Activated gamma-delta T cell treated with Interleukin-2 at 50 U/mL for 16 hours (primary cell): Measurements from ENCODE around the gene RASL10A.

Experiments used
- DNase-seq: peaks from one replicate; pipeline ENCODE4 v3.0.0-alpha.2; 2020

RASL10A gene

GRCh38 chr22:29337631-29338284, 22.3 kb upstream of the RASL10A start:
- no peak for DNase-seq

DNA sequence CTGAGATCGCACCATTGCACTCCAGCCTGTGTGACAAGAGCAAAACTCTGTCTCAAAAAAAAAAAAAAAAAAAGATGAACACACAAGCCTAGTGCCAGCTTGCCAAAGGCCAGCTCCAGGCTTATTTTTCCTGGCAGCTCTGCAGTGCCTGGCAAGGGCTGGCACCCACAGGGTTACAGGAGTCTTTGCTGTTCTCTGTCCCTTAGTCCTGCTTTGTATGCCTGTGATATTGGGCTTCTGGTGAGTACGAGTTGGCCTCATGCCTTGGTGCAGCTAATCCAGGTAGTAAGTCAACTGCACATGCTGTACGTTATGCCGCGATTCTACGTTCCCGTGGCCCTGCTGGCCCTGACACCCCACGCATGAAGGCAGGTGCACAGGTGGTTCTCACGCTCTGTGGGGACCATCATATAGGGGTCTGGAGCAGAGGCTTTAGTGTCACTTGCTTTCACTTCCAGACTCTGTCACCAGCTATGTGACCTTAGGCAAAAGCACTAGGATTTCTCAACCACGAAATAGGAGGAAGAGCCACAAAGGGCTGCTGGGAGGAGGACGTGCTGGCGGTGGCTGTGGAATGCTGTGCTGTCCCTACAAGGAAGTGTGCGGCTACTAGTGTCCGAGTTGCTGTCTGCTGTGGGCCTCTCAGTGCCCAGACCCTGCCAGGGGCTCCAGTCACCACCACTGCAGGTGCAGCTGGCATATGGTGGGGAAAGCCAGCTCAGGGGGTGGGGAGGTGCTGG, 21.4 kb upstream of the RASL10A start:
- DNase-seq = no peak

DNA sequence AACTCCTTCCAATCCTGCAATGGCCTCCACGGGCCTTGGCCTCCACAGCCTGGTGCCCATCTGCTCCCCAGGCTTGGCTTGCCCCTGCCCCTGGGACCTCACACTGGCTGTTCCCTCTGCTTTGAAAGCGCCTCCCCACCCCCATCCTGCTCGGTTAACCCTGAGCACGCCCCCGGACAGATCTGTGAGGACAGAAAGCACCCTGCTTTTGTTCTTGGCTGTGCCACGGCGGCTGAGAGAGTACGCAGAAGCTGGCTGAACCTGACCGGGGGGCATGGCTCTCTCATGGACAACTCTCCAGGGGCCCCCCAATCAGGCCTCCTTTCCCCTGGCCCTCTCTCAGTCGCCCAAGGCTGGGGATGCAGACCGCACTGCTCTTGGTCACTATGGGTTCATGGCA, 20.2 kb upstream of the RASL10A start:
- no peak for DNase-seq

- no peak for DNase-seq
Observed at GRCh38 chr22:29334696-29335344, 19.3 kb upstream of the RASL10A start.

DNA sequence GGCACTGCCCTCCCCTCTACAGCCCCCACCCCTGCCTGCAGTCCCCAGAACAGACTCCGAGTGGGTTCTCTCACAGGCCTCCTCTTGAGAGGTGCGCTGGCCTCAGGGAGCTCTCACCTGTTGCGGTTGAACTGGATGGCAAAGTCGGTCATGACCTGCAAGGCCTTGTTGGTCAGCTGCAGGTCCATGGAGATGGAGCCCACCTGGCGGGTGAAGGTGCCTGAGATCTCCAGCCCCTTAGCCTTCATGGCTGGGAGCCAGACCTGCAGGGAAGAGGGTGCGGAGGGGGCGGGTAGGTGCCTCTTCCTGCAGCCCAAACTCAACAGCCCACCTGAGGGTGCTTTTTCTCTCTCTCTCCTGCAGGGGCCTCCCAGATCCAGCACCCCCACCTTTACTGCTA, 18.7 kb upstream of the RASL10A start:
- no peak for DNase-seq

GRCh38 chr22:29332886-29333496, 17.5 kb upstream of the RASL10A start:
- no peak for DNase-seq

- no peak for DNase-seq
Observed at GRCh38 chr22:29331658-29332300, 16.3 kb upstream of the RASL10A start.

GRCh38 chr22:29331213-29331612, 15.7 kb upstream of the RASL10A start:
- DNase-seq = no peak

DNA sequence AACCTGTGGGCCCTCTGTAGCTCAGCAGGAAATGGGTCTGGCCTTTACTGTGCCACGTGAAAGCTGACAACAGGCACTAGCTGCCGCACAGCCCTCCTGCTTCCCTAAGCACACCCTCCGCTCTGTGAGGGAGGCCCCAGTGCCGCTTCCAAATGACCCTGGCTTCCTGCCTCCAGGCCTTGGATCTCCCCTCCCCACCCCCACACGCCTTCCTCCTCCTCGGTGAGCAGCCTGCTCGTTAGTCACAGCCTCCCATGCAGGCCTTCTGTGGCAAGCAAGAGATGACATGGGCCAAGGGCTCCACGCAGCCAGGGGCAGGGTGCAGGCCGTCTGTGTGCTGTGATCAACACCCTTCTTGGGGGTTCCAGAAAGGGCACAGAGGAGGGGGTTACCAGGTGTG, 15.3 kb upstream of the RASL10A start:
- DNase-seq = no peak

DNA sequence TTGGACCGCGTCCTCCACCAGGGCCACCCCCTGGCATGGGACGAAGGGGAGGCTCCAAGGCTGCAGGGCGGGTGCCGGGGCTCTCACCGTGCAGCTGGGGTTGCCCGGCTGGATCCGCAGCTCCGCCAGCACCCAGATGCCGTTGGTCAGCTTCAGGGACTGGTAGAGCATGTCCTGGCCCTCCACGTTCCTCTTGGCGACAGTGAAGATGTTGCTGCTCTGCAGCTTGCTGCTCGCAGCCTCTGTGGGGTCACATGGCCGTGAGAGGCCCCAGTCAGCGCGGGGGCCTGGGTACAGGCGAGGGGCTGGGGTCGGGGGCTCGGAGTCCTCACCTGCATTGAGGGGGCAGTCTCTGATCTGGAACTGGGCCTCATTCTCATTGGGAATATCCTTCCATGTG, 14.8 kb upstream of the RASL10A start:
- no peak for DNase-seq

GRCh38 chr22:29329581-29329980, 14.1 kb upstream of the RASL10A start:
- no peak for DNase-seq

GRCh38 chr22:29328566-29329500, 13.3 kb upstream of the RASL10A start:
- no peak for DNase-seq

- no peak for DNase-seq
Observed at GRCh38 chr22:29328055-29328454, 12.6 kb upstream of the RASL10A start.

GRCh38 chr22:29327089-29327764, 11.7 kb upstream of the RASL10A start:
- no peak for DNase-seq

DNA sequence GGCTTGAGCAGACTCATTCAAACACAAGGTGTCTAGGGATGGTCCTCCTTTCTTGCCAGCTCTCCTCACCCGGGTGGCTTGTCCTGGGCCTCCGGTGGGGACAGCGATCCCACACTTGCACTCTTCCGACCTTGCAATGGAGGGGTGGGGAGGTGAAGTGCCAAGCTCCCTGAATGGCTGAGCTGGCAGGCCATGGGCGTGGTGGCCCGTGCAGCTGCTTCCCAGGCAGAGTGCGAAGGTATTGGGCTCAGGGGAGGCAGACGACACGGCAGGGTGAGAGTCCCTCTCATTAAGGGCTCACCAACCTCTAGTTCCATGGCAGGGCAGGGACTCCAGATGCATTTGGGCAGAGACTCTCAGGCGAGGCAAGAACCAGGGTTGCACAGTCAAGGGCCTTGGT, 11.0 kb upstream of the RASL10A start:
- no peak for DNase-seq

GRCh38 chr22:29325785-29326315, 10.4 kb upstream of the RASL10A start:
- no peak for DNase-seq

- no peak for DNase-seq
Observed at GRCh38 chr22:29325356-29325755, 9.9 kb upstream of the RASL10A start.

- DNase-seq = no peak
Observed at GRCh38 chr22:29323641-29324040, 8.1 kb upstream of the RASL10A start.

DNA sequence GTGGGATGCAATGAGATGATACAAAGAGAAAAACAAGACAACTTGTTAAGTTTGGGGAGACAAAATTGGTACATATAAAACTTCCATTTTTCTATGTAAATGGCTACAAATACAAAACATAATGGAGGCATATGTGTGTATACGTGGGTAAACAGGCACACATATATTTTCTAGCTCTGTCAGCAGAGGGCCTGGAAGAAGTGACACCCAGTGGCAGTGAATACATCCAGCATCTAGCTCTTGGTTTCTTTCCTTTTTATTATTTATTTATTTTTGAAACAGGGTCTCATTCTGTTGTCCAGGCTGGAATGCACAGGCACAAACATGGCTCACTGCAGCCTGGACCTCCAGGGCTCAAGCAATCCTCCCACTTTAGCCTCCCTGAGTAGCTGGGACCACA, 5.0 kb upstream of the RASL10A start:
- DNase-seq = no peak

DNA sequence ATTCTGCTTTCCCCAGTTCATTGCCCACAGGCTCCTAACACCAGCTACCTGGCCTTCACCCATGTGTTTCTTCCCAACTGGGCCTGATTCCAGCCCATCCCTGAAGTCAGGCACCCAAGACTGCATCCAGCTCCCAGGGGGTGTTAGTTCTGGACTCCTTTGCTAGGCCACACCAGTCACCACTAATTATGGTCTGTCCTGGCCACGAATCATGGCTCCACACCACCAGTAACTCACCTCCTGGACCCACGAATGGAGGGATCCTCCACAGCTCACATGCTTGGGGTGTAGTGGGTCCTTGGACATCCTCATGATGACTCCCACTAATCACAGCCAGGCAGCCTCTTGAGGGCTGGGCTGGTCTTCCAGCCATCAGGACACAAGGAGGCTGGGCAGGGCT, 3.6 kb upstream of the RASL10A start:
- no peak for DNase-seq

DNA sequence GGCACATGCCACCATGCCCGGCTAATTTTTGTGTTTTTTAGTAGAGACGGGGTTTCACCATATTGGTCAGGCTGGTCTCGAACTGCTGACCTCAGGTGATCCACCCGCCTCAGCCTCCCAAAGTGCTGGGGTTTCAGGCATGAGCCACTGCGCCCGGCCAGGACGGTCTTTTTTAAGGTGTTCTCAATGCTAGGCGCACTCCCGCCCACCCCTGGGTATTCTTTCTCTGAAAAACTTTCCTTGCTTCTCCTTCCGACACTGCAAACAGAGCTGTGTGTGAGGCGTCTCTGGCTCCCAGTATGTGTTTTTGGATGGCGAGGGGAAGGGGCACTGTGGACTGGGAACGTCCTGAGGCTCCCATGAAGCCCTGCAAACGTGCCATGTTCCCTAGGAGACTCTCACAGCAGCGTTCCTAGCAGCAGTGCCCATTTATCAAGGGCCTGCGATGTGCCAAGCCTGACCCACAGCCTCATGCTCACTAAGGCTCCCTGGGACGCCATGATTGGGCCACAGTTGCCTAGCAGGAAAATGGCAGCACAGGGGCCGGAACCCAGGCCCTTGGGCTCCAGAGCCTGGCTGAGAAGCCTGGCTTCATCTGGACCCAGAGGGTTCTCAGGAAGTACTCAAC, 2.4 kb upstream of the RASL10A start:
- no peak for DNase-seq
